Measurements from ENCODE around the gene SDHB.

DNA sequence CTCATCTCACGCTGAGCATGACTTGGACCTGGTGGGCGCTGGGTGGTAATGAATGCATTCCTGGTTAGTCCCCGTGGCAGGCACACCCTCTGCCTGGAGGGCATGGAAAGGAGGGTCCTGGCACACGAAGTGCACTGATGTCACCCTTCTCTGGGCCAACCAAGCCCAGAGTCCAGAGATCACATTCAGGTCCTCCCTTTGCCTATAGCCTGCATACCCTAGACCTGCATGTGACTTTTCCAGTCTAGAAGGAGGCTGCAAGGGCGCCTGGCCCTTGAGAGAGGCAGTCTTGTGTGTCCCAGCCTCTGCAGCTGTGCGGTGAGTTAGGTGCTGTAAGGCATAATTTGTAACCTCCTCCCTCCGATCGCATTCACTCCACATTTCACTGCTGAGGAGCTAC, 43.3 kb upstream of the SDHB start:
- no peak for TF ChIP-seq POLR2A (IDR thresholded peaks at IDR 0.05)
- no peak for TF ChIP-seq CTCF (IDR thresholded peaks at IDR 0.05 in 4 of 5, conservative IDR thresholded peaks at IDR 0.05 in 1 of 5)

Measured in gastrocnemius medialis (tissue), 4 donors.